HEK293 (cell line): Measurements from ENCODE around the gene COA3.

Experiments
- GLI4 ChIP-seq: fragments of 450-650 bp; formaldehyde crosslinking; IDR thresholded peaks from 2 replicates; pipeline ENCODE4 v1.5.1; 2016; ENCODE audit warnings: missing biosample characterization, missing genetic modification characterization
- KLF1 ChIP-seq: fragments of 450-650 bp; formaldehyde crosslinking; IDR thresholded peaks from 2 replicates; pipeline ENCODE4 v1.5.1; 2016; ENCODE audit warnings: missing biosample characterization, missing genetic modification characterization
- ZBTB21 ChIP-seq: fragments of 450-650 bp; formaldehyde crosslinking; IDR thresholded peaks from 2 replicates; pipeline ENCODE4 v1.5.1; 2017; ENCODE audit warnings: missing biosample characterization, missing genetic modification characterization
- ZEB2 ChIP-seq: fragments of 450-650 bp; formaldehyde crosslinking; IDR thresholded peaks from 2 replicates; pipeline ENCODE4 v1.5.1; 2016; ENCODE audit warnings: missing biosample characterization, missing genetic modification characterization
- ZNF121 ChIP-seq: fragments of 450-650 bp; formaldehyde crosslinking; IDR thresholded peaks from 2 replicates; pipeline ENCODE4 v1.5.1; 2016; ENCODE audit warnings: missing biosample characterization, missing genetic modification characterization
- ZNF274 ChIP-seq, 2 experiments: fragments of 200-500 bp in 1 of 2; fragments of 450-650 bp in 1 of 2; sonication (Bioruptor generic) in 1 of 2; formaldehyde crosslinking in 1 of 2; IDR thresholded peaks; 2 replicates each; pipeline versions ENCODE4 v1.5.1 to v1.6.1; 2014 to 2016; ENCODE audit warnings: borderline replicate concordance in 1 of 2, inconsistent platforms in 1 of 2, low read length in 1 of 2, missing biosample characterization in 1 of 2, missing genetic modification characterization in 1 of 2
- ZNF777 ChIP-seq: fragments of 450-650 bp; formaldehyde crosslinking; IDR thresholded peaks from 2 replicates; pipeline ENCODE4 v1.5.1; 2017; ENCODE audit warnings: missing biosample characterization, missing genetic modification characterization, borderline replicate concordance
- TF ChIP-seq, protein P1 (sequence below): fragments of 450-650 bp; formaldehyde crosslinking; IDR thresholded peaks from 2 replicates; pipeline ENCODE4 v1.5.1; 2016; ENCODE audit warnings: missing biosample characterization, missing genetic modification characterization
- TF ChIP-seq, protein P2 (sequence below): fragments of 450-650 bp; formaldehyde crosslinking; IDR thresholded peaks from 2 replicates; pipeline ENCODE4 v1.5.1; 2016; ENCODE audit warnings: missing biosample characterization, missing genetic modification characterization
- TF ChIP-seq, protein P3 (sequence below): fragments of 450-650 bp; formaldehyde crosslinking; IDR thresholded peaks from 2 replicates; pipeline ENCODE4 v1.5.1; 2016; ENCODE audit warnings: missing biosample characterization, missing genetic modification characterization
- TF ChIP-seq, protein P4 (sequence below): fragments of 450-650 bp; formaldehyde crosslinking; IDR thresholded peaks from 2 replicates; pipeline ENCODE4 v1.5.1; 2016; ENCODE audit warnings: missing biosample characterization, missing genetic modification characterization, low read depth

DNA sequence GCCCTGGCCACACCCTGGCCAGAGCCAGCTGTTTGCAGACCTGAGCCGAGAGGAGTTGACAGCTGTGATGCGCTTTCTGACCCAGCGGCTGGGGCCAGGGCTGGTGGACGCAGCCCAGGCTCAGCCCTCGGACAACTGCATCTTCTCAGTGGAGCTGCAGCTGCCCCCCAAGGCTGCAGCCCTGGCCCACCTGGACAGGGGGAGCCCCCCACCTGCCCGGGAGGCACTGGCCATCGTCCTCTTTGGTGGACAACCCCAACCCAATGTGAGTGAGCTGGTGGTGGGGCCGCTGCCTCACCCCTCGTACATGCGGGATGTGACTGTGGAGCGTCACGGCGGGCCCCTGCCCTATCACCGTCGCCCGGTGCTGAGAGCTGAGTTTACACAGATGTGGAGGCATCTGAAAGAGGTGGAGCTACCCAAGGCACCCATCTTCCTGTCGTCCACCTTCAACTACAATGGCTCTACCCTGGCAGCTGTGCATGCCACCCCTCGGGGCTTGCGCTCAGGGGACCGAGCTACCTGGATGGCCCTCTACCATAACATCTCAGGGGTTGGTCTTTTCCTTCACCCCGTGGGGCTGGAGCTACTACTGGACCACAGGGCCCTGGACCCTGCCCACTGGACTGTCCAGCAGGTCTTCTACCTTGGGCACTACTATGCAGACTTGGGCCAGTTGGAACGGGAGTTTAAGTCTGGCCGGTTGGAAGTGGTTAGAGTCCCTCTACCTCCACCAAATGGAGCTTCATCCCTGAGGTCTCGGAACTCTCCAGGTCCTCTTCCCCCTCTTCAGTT, 46.5 kb upstream of the COA3 start:
- TF ChIP-seq GLI4 (no peak), ZNF274 (IDR thresholded peaks at IDR 0.05; ENCODE audit: low read length) (no peak), ZNF274 (tag by site-specific recombination; IDR thresholded peaks at IDR 0.05; ENCODE audit: borderline replicate concordance) (no peak), ZEB2 (tag by site-specific recombination) (no peak), ZNF121 (tag by site-specific recombination) (no peak), KLF1 (tag by site-specific recombination) (no peak), ZNF777 (tag by site-specific recombination) (no peak), ZBTB21 (tag by site-specific recombination) (no peak)
- TF ChIP-seq, protein P1, sequence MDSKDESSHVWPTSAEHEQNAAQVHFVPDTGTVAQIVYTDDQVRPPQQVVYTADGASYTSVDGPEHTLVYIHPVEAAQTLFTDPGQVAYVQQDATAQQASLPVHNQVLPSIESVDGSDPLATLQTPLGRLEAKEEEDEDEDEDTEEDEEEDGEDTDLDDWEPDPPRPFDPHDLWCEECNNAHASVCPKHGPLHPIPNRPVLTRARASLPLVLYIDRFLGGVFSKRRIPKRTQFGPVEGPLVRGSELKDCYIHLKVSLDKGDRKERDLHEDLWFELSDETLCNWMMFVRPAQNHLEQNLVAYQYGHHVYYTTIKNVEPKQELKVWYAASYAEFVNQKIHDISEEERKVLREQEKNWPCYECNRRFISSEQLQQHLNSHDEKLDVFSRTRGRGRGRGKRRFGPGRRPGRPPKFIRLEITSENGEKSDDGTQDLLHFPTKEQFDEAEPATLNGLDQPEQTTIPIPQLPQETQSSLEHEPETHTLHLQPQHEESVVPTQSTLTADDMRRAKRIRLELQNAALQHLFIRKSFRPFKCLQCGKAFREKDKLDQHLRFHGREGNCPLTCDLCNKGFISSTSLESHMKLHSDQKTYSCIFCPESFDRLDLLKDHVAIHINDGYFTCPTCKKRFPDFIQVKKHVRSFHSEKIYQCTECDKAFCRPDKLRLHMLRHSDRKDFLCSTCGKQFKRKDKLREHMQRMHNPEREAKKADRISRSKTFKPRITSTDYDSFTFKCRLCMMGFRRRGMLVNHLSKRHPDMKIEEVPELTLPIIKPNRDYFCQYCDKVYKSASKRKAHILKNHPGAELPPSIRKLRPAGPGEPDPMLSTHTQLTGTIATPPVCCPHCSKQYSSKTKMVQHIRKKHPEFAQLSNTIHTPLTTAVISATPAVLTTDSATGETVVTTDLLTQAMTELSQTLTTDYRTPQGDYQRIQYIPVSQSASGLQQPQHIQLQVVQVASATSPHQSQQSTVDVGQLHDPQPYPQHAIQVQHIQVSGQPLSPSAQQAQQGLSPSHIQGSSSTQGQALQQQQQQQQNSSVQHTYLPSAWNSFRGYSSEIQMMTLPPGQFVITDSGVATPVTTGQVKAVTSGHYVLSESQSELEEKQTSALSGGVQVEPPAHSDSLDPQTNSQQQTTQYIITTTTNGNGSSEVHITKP (tag by site-specific recombination) = no peak
- TF ChIP-seq, protein P2, sequence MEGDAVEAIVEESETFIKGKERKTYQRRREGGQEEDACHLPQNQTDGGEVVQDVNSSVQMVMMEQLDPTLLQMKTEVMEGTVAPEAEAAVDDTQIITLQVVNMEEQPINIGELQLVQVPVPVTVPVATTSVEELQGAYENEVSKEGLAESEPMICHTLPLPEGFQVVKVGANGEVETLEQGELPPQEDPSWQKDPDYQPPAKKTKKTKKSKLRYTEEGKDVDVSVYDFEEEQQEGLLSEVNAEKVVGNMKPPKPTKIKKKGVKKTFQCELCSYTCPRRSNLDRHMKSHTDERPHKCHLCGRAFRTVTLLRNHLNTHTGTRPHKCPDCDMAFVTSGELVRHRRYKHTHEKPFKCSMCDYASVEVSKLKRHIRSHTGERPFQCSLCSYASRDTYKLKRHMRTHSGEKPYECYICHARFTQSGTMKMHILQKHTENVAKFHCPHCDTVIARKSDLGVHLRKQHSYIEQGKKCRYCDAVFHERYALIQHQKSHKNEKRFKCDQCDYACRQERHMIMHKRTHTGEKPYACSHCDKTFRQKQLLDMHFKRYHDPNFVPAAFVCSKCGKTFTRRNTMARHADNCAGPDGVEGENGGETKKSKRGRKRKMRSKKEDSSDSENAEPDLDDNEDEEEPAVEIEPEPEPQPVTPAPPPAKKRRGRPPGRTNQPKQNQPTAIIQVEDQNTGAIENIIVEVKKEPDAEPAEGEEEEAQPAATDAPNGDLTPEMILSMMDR (tag by site-specific recombination) = no peak
- TF ChIP-seq, protein P3, sequence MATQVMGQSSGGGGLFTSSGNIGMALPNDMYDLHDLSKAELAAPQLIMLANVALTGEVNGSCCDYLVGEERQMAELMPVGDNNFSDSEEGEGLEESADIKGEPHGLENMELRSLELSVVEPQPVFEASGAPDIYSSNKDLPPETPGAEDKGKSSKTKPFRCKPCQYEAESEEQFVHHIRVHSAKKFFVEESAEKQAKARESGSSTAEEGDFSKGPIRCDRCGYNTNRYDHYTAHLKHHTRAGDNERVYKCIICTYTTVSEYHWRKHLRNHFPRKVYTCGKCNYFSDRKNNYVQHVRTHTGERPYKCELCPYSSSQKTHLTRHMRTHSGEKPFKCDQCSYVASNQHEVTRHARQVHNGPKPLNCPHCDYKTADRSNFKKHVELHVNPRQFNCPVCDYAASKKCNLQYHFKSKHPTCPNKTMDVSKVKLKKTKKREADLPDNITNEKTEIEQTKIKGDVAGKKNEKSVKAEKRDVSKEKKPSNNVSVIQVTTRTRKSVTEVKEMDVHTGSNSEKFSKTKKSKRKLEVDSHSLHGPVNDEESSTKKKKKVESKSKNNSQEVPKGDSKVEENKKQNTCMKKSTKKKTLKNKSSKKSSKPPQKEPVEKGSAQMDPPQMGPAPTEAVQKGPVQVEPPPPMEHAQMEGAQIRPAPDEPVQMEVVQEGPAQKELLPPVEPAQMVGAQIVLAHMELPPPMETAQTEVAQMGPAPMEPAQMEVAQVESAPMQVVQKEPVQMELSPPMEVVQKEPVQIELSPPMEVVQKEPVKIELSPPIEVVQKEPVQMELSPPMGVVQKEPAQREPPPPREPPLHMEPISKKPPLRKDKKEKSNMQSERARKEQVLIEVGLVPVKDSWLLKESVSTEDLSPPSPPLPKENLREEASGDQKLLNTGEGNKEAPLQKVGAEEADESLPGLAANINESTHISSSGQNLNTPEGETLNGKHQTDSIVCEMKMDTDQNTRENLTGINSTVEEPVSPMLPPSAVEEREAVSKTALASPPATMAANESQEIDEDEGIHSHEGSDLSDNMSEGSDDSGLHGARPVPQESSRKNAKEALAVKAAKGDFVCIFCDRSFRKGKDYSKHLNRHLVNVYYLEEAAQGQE (tag by site-specific recombination) = no peak
- TF ChIP-seq, protein P4, sequence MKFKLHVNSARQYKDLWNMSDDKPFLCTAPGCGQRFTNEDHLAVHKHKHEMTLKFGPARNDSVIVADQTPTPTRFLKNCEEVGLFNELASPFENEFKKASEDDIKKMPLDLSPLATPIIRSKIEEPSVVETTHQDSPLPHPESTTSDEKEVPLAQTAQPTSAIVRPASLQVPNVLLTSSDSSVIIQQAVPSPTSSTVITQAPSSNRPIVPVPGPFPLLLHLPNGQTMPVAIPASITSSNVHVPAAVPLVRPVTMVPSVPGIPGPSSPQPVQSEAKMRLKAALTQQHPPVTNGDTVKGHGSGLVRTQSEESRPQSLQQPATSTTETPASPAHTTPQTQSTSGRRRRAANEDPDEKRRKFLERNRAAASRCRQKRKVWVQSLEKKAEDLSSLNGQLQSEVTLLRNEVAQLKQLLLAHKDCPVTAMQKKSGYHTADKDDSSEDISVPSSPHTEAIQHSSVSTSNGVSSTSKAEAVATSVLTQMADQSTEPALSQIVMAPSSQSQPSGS (tag by site-specific recombination) = no peak
